Islet of Langerhans (tissue), 1 donor: ENCODE data around the gene RPEL1.
"Not testable (repeated sequence)": the region's sequence is repeated elsewhere in the genome, so short reads cannot be mapped to it uniquely, and the experiment has no call there.

ENCODE experiments used
- FAIRE-seq: peaks from one replicate; lab custom pipeline; 2011; peaks lifted over from hg19 to GRCh38; lab: Jason Lieb, UNC

Gene RPEL1

GRCh38 chr10:103245587-103245986, at the start of gene RPEL1:
Gene RPEL1, plus strand, starts transcription at chr10:103245887. Its CDS starts 110 bp downstream, at chr10:103245997.
- FAIRE-seq = not testable (repeated sequence)

GRCh38 chr10:103196516-103196915, 49.2 kb upstream of the RPEL1 start:
- peak; percentile 94 for FAIRE-seq

- FAIRE-seq = no peak
Measured at GRCh38 chr10:103197174-103197573, 48.5 kb upstream of the RPEL1 start.

GRCh38 chr10:103197903-103198302, 47.8 kb upstream of the RPEL1 start:
- FAIRE-seq = no peak

- no peak for FAIRE-seq
Measured at GRCh38 chr10:103198648-103199047, 47.0 kb upstream of the RPEL1 start.

GRCh38 chr10:103199488-103199887, 46.2 kb upstream of the RPEL1 start:
- no peak for FAIRE-seq

- FAIRE-seq = no peak
Measured at GRCh38 chr10:103202319-103202718, 43.4 kb upstream of the RPEL1 start.

GRCh38 chr10:103203466-103203865, 42.2 kb upstream of the RPEL1 start:
- no peak for FAIRE-seq

GRCh38 chr10:103204353-103205255, 41.1 kb upstream of the RPEL1 start:
- FAIRE-seq = peak; percentile 21

- not testable (repeated sequence) for FAIRE-seq
Measured at GRCh38 chr10:103205401-103205800, 40.3 kb upstream of the RPEL1 start.

GRCh38 chr10:103206715-103207114, 39.0 kb upstream of the RPEL1 start:
- FAIRE-seq = not testable (repeated sequence)

GRCh38 chr10:103207141-103207540, 38.5 kb upstream of the RPEL1 start:
- FAIRE-seq = no peak

- FAIRE-seq = not testable (repeated sequence)
Measured at GRCh38 chr10:103207643-103208042, 38.0 kb upstream of the RPEL1 start.

- FAIRE-seq = not testable (repeated sequence)
Measured at GRCh38 chr10:103210262-103210661, 35.4 kb upstream of the RPEL1 start.

- FAIRE-seq = no peak
Measured at GRCh38 chr10:103215601-103216000, 30.1 kb upstream of the RPEL1 start.

GRCh38 chr10:103216362-103216761, 29.3 kb upstream of the RPEL1 start:
- not testable (repeated sequence) for FAIRE-seq

GRCh38 chr10:103224133-103224532, 21.6 kb upstream of the RPEL1 start:
- no peak for FAIRE-seq

GRCh38 chr10:103224721-103225120, 21.0 kb upstream of the RPEL1 start:
- not testable (repeated sequence) for FAIRE-seq

- no peak for FAIRE-seq
Measured at GRCh38 chr10:103225939-103226338, 19.7 kb upstream of the RPEL1 start.

- no peak for FAIRE-seq
Measured at GRCh38 chr10:103227416-103227815, 18.3 kb upstream of the RPEL1 start.

- FAIRE-seq = no peak
Measured at GRCh38 chr10:103231047-103231551, 14.6 kb upstream of the RPEL1 start.

- FAIRE-seq = no peak
Measured at GRCh38 chr10:103232131-103232673, 13.5 kb upstream of the RPEL1 start.

GRCh38 chr10:103232772-103233488, 12.8 kb upstream of the RPEL1 start:
- no peak for FAIRE-seq
